Neural cell (in vitro differentiated cells): ENCODE measurements around the gene CFAP100. TPM values are rescaled to one million over a fixed set of nuclear protein-coding genes. Genes with fewer than 3 reads are reported as not detected.

Experiments used
- H2AFZ ChIP-seq: fragments of 200-600, 300-800 bp; sonication (generic), shearing (Covaris generic); 2 replicates; pipeline ENCODE4 v1.6.0; 2014; ENCODE audit warnings: low read depth, mild to moderate bottlenecking, antibody characterized with exemption, low read length, moderate library complexity
- H3F3A ChIP-seq: fragments of 200-600 bp; shearing (Covaris generic); 2 replicates; pipeline ENCODE4 v1.6.1; 2016; ENCODE audit warnings: mild to moderate bottlenecking, moderate library complexity, mixed read lengths, antibody characterized with exemption, low read length; ENCODE audit not compliant: insufficient read depth, poor library complexity, severe bottlenecking
- H3K27ac ChIP-seq: fragments of 200-600, 300-800 bp; sonication (generic), shearing (Covaris generic); 2 replicates; pipeline ENCODE4 v1.5.1; 2014; ENCODE audit warnings: mild to moderate bottlenecking, low read length, moderate library complexity
- H3K27me3 ChIP-seq: fragments of 300-800, 200-600 bp; sonication (generic), shearing (Covaris generic); 2 replicates; pipeline ENCODE4 v1.6.0; 2014; ENCODE audit warnings: mild to moderate bottlenecking, low read depth, low read length, moderate library complexity; ENCODE audit not compliant: insufficient read depth
- H3K36me3 ChIP-seq: fragments of 300-800, 200-600 bp; sonication (generic), shearing (Covaris generic); 2 replicates; pipeline ENCODE4 v1.5.1; 2014; ENCODE audit warnings: mild to moderate bottlenecking, antibody characterized with exemption, low read length, moderate library complexity; ENCODE audit not compliant: insufficient read depth
- H3K4me2 ChIP-seq: fragments of 300-800, 200-600 bp; sonication (generic), shearing (Covaris generic); 2 replicates; pipeline ENCODE4 v1.6.0; 2014; ENCODE audit warnings: mild to moderate bottlenecking, low read length
- H3K4me3 ChIP-seq: fragments of 300-800, 200-600 bp; sonication (generic), shearing (Covaris generic); 2 replicates; pipeline ENCODE4 v1.5.1; 2014; ENCODE audit warnings: mild to moderate bottlenecking, low read length, moderate library complexity
- H3K79me2 ChIP-seq: fragments of 200-600 bp; shearing (Covaris generic); replicated peaks from 2 replicates; pipeline ENCODE4 v1.6.0; 2014; ENCODE audit warnings: mild to moderate bottlenecking, low read length, moderate library complexity; ENCODE audit not compliant: insufficient read depth
- H3K9ac ChIP-seq: fragments of 300-800, 200-600 bp; sonication (generic), shearing (Covaris generic); 2 replicates; pipeline ENCODE4 v1.6.1; 2016; ENCODE audit warnings: mild to moderate bottlenecking, low read length, mixed read lengths
- H3K9me2 ChIP-seq: fragments of 200-600 bp; shearing (Covaris generic); 2 replicates; pipeline ENCODE4 v1.6.1; 2016; ENCODE audit warnings: mild to moderate bottlenecking, low read length, mixed read lengths; ENCODE audit not compliant: insufficient read depth
- H3K9me3 ChIP-seq: fragments of 200-600, 300-800 bp; sonication (generic), shearing (Covaris generic); 2 replicates; pipeline ENCODE4 v1.6.1; 2016; ENCODE audit warnings: mild to moderate bottlenecking, mixed run types, low read length, moderate library complexity, mixed read lengths
- H4K20me1 ChIP-seq: fragments of 200-600 bp; shearing (Covaris generic); 2 replicates; pipeline ENCODE4 v1.6.1; 2016; ENCODE audit warnings: mild to moderate bottlenecking, mixed run types; ENCODE audit not compliant: insufficient read depth
- CTCF ChIP-seq: fragments of 450-650 bp; IDR thresholded peaks from 2 replicates; pipeline ENCODE4 v1.5.1; 2014; ENCODE audit warnings: antibody characterized with exemption, mild to moderate bottlenecking, moderate library complexity; ENCODE audit not compliant: poor library complexity, severe bottlenecking
- EP300 ChIP-seq: fragments of 450-650 bp; conservative IDR thresholded peaks from 2 replicates; pipeline ENCODE4 v1.6.1; 2014; ENCODE audit warnings: antibody characterized with exemption, mild to moderate bottlenecking, moderate library complexity; ENCODE audit not compliant: poor library complexity, severe bottlenecking
- EZH2 ChIP-seq: fragments of 200-600, 300-800 bp; shearing (Covaris generic), sonication (generic); IDR thresholded peaks from 2 replicates; pipeline ENCODE4 v1.6.1; 2014; ENCODE audit warnings: antibody characterized with exemption, low read length, borderline replicate concordance, mild to moderate bottlenecking; ENCODE audit not compliant: insufficient read depth, poor library complexity, severe bottlenecking
- MXI1 ChIP-seq: fragments of 450-650 bp; conservative IDR thresholded peaks from 2 replicates; pipeline ENCODE4 v1.6.1; 2014; ENCODE audit warnings: antibody characterized with exemption, mild to moderate bottlenecking; ENCODE audit not compliant: poor library complexity, severe bottlenecking
- POLR2AphosphoS5 ChIP-seq: IDR thresholded peaks from 2 replicates; pipeline ENCODE4 v1.6.1; 2012
- RAD21 ChIP-seq: fragments of 450-650 bp; conservative IDR thresholded peaks from 2 replicates; pipeline ENCODE4 v1.6.1; 2014; ENCODE audit warnings: antibody characterized with exemption, mild to moderate bottlenecking, moderate library complexity
- SMC3 ChIP-seq: fragments of 450-650 bp; conservative IDR thresholded peaks from 2 replicates; pipeline ENCODE4 v1.6.1; 2014; ENCODE audit warnings: antibody characterized with exemption, mild to moderate bottlenecking, moderate library complexity; ENCODE audit not compliant: poor library complexity
- TAF1 ChIP-seq: IDR thresholded peaks from 2 replicates; pipeline ENCODE4 v1.6.1; 2012; ENCODE audit warnings: low read depth
- polyA plus RNA-seq: library from polyadenylated mRNA; depleted of rRNA; stranded (reverse); fragments of >200 nt; gene quantifications from 2 replicates; pipeline ENCODE4 v1.2.3, GENCODE V29; 2014
- TF ChIP-seq, protein P1 (sequence below): IDR thresholded peaks from 2 replicates; pipeline ENCODE4 v1.6.1; 2012; ENCODE audit warnings: borderline replicate concordance

Gene CFAP100
- polyA plus RNA-seq, 1 donor from 2014 or later, result not detected

GRCh38 chr3:126477061-126477380 is 82.3 kb downstream of the CFAP100 start:
- TF ChIP-seq SMC3 (no peak), POLR2AphosphoS5 (no peak), EZH2 (no peak), CTCF (no peak), TAF1 (no peak), EP300 (no peak), MXI1 (no peak), RAD21 (no peak)
- TF ChIP-seq, protein P1, sequence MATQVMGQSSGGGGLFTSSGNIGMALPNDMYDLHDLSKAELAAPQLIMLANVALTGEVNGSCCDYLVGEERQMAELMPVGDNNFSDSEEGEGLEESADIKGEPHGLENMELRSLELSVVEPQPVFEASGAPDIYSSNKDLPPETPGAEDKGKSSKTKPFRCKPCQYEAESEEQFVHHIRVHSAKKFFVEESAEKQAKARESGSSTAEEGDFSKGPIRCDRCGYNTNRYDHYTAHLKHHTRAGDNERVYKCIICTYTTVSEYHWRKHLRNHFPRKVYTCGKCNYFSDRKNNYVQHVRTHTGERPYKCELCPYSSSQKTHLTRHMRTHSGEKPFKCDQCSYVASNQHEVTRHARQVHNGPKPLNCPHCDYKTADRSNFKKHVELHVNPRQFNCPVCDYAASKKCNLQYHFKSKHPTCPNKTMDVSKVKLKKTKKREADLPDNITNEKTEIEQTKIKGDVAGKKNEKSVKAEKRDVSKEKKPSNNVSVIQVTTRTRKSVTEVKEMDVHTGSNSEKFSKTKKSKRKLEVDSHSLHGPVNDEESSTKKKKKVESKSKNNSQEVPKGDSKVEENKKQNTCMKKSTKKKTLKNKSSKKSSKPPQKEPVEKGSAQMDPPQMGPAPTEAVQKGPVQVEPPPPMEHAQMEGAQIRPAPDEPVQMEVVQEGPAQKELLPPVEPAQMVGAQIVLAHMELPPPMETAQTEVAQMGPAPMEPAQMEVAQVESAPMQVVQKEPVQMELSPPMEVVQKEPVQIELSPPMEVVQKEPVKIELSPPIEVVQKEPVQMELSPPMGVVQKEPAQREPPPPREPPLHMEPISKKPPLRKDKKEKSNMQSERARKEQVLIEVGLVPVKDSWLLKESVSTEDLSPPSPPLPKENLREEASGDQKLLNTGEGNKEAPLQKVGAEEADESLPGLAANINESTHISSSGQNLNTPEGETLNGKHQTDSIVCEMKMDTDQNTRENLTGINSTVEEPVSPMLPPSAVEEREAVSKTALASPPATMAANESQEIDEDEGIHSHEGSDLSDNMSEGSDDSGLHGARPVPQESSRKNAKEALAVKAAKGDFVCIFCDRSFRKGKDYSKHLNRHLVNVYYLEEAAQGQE, result no peak
- H3K9me3 ChIP-seq, result no peaks in the 10 kb centered on the region
- H3K36me3 ChIP-seq, result no peaks in the 10 kb centered on the region
- no peaks in the 10 kb centered on the region for H3K27me3 ChIP-seq
- peaks cover 17% of the 10 kb centered on the region for H4K20me1 ChIP-seq
- no peak overlapping the region for H3K4me2 ChIP-seq
- no peak overlapping the region for H3K4me3 ChIP-seq
- no peaks in the 10 kb centered on the region for H3F3A ChIP-seq
- no peak overlapping the region for H3K9ac ChIP-seq
- no peaks in the 10 kb centered on the region for H3K9me2 ChIP-seq
- peaks cover 19% of the 10 kb centered on the region for H3K79me2 ChIP-seq
- no peak overlapping the region for H2AFZ ChIP-seq
- H3K27ac ChIP-seq, result no peak overlapping the region

- Histone ChIP-seq H3K9me3 (no peaks in the 10 kb centered on the region), H3K79me2 (peaks cover 1% of the 10 kb centered on the region), H3K27me3 (no peaks in the 10 kb centered on the region), H3F3A (no peaks in the 10 kb centered on the region), H3K36me3 (no peaks in the 10 kb centered on the region), H4K20me1 (peaks cover 6% of the 10 kb centered on the region), H3K9me2 (no peaks in the 10 kb centered on the region), H3K9ac (no peak overlapping the region), H3K4me2 (no peak overlapping the region), H2AFZ (no peak overlapping the region), H3K4me3 (no peak overlapping the region), H3K27ac (no peak overlapping the region)
- no peak for TF ChIP-seq CTCF
- TF ChIP-seq RAD21, result no peak
- TF ChIP-seq, protein P1, result no peak
- TF ChIP-seq TAF1, result no peak
- no peak for TF ChIP-seq SMC3
Observed at GRCh38 chr3:126478581-126479310, 84.0 kb downstream of the CFAP100 start.
